ENCODE measurements around the gene HDDC3.

HDDC3 gene, protein sequence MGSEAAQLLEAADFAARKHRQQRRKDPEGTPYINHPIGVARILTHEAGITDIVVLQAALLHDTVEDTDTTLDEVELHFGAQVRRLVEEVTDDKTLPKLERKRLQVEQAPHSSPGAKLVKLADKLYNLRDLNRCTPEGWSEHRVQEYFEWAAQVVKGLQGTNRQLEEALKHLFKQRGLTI

DNA sequence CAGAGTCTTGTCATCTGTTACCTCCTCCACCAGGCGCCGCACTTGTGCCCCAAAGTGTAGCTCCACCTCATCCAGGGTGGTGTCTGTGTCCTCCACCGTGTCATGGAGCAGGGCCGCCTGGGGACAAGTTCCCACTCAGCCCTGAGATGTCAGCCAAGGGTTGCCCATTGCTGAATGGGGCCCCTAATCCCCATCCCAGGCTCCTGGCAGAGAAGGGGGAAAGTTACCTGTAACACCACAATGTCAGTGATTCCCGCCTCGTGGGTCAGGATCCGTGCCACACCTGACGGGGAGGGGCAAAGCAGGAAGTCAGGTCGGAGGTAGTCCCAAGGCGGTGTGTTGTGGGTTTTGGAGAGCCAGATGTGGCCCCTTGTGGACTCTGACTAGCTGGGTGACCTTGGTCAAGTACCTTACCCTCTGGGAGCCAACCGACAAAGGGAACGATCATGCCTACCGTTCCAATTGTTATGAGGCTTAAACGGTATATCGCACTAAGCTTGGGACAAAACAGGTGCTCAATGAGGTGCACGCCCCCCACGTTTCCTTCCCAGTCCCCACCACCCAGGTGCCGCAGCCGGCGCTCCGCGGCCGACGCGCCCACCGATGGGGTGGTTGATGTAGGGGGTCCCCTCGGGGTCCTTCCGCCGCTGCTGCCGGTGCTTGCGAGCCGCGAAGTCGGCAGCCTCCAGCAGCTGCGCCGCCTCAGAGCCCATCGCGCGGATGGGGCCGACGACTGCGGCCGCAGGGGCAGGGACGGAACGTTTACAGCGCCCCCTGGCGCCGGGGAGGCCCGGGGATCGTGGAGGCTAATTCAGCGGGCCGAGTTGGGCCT lies at the start of gene HDDC3:
TSS of gene HDDC3 (minus strand) at position 722 of the 832 bp plus-strand sequence. CDS start at position 713, 9 bp downstream.
- peak; percentile 92 for DNase-seq

- DNase-seq = no peak
These were observed 49.8 kb upstream of the HDDC3 start for GRCh38 chr15:90982135-90982534.

DNA sequence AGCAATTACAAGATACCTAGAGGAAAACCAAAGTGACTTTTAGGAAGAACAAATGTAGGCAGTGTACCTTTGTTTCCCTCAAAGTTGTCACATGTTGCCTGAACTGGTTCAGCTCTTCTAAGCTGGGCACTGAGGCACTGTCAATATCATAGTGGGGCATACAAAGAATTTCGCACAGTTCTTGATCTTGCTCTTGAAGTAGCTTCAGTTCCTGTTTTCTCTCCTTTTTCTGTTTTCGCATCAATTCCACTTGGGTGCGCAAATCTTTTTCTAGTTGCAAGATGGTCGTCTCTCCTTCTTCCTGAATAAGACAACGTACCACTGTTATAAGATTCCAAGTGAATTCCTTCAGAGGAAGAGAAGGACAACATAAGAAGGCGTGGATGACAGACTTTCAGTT lies 49.3 kb upstream of the HDDC3 start:
- DNase-seq = no peak

- no peak for DNase-seq
These were observed 47.2 kb upstream of the HDDC3 start for GRCh38 chr15:90979582-90979981.

DNA sequence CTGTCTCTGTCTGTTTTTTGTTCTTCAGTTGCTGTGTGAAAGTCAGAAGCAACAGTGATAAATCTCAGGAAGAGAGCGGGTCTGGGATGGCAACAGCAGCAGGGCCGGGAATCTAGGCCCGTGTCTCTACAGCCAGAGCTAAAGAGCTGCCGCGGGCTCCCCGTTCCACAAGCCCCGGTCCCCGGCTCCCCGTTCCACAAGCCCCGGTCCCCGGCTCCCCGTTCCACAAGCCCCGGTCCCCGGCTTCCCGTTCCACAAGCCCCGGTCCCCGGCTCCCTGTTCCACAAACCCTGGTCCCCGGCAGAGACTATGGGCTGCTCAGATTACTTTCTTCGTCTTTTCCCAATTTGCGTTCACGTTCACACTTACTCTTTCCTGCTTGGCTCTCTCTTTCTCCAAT lies 41.9 kb upstream of the HDDC3 start:
- DNase-seq = no peak

DNA sequence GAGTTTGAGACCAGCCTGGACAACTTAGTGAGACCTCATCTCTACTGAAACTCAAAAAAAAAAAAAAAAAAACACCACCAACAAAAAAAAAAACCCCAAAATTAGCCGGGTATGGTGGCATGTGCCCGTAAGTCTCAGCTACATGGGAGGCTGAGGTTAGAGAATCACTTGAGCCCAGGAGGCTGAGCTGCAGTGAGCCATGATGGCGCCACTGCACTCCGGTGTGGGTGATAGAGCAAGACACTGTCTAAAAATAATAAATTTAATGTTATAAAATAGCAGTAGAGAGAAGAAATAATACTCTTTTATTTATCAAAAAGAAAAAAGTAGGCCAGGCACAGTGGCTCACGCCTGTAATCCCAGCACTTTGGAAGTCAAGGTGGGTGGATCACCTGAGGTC lies 39.8 kb upstream of the HDDC3 start:
- DNase-seq = no peak

- no peak for DNase-seq
These were observed 37.9 kb upstream of the HDDC3 start for GRCh38 chr15:90970274-90970673.

DNA sequence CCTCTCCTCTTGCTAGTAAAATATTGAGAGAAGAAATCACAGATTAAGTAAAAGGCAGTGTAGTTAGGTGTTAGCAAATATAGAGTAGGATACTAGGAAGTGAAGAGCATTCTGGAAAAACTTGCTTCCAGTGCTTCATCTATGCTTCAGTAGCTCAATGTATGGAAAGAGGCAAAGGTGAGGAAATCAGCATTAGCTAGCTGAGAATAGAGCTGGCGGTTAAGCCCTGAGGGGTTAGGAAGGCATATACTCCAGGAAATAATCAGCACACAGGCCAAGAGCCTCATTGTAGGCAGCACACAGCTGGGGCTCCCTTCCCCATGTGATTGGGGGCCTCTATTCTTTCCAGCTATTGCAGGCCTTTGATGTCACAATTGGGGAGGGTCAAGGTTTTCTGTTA lies 36.1 kb upstream of the HDDC3 start:
- DNase-seq = no peak

DNA sequence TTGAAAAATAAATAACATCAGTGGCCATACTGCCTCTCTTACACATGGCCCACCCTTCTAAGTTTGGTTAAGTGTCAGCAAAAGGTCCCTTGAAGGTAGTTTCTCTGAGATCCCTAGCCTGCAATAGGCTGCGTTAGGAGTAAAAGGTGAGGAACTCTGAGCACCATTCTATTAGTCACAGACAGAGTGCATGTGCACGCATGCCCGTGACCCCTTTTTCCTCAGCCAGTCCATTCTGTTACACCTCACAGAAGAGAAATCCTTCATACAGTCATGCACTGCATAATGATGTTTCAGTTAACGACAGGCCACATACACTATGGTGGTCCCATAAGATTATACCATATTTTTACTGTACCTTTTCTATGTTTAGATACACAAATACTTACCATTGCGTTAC lies 34.9 kb upstream of the HDDC3 start:
- no peak for DNase-seq

GRCh38 chr15:90966262-90966661 lies 33.9 kb upstream of the HDDC3 start:
- no peak for DNase-seq

DNA sequence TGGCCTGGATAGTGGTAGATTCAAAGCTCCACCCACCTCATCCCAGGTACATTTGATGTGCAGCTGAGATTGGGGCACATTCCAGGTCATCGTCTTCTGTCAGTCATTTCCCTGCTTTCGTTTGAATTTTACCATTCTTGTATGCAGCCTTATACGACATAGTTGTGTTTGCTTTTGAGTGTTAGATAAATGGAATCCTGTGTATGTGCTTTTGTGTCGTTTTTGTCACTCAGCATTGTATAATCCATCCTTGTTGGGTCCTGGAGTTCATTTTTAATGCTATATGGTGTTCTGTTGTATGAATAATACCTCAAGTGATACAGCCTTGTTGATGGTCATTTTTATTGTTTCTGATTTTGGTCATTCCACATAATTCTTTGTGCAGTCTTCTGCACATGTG lies 29.7 kb upstream of the HDDC3 start:
- DNase-seq = no peak

- DNase-seq = no peak
These were observed 28.1 kb upstream of the HDDC3 start for GRCh38 chr15:90960298-90961091.

DNA sequence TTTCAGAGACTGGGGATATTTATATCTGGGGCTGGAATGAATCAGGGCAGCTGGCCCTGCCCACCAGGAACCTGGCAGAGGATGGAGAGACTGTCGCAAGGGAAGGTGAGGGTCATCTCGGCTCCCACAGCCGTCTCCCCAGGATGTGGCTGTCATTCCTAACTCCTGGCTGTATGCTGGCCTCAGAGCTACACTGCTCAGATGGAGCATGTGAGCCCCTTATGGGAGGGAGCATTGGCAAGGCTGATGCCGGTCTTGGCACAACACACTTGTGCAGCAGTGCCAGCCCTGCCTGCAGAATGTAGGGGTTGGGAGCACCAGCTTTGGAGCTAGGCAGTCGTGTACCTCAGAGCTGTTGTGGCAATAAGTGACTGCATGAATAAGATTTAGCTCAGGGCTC lies 27.5 kb upstream of the HDDC3 start:
- no peak for DNase-seq

DNA sequence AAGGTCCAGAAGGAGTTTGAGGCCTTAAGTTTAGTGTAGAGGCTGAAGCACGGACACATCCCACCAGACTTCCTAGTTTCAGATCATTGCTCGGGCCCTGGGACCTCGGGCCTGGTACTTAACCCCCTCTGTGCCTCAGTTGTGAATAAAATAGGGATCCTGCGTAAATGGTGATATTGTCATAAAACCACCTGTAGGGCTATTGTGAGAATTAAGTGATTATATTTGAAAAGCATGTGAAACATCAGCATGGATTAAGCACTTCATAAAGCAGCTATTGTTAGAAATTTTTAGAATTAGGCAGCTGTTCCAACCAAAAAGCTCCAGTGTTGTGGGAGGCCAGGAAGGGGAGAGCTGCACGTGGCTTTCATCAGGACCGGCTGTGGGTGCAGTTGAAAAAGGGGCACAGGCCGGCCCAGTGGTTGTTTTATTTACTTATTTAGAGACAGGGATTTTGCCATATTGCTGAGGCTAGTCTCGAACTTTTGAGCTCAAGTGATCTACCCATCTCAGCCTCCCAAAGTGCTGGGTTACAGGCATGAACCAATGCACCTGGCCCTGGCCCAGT lies 26.8 kb upstream of the HDDC3 start:
- no peak for DNase-seq

- DNase-seq = no peak
These were observed 25.4 kb upstream of the HDDC3 start for GRCh38 chr15:90957791-90958190.

- DNase-seq = no peak
These were observed 24.9 kb upstream of the HDDC3 start for GRCh38 chr15:90957031-90957790.

DNA sequence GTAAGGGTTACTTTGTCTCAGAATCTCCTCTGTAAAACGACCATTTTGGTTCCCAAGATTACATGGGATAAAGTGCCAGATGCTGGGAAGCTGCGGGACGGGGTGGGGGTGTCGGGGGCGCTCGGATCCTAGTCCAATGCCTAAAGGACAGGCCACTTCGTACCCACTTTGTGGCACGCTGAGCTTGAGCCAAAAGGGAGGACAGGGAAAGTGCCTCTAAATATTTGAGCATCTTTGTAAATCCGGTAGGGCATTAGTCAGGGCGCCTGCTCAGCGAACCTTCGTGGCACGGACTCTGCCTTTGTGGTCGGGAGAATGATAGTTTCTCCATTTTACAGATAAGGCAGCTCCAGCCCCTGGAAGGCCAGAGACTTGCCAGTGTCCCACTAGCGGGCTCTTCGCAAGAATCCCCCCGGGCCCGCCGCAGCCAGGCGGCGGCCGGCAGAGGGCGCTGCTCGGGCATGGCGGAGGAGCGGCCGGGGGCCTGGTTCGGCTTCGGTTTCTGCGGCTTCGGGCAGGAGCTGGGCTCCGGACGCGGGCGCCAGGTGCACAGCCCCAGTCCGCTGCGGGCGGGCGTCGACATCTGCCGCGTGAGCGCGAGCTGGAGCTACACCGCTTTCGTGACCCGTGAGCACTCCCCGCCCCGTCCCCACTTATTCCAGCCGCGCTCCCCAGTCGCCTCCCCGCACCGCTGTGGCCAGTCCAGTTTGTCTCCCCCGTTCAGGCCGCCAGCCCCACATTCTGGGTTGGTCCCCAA lies 24.1 kb upstream of the HDDC3 start:
- DNase-seq = peak; percentile 62

GRCh38 chr15:90955624-90956273 lies 23.4 kb upstream of the HDDC3 start:
- DNase-seq = no peak

- peak; percentile 91 for DNase-seq
These were observed 22.6 kb upstream of the HDDC3 start, which contains the start of gene RCCD1 for GRCh38 chr15:90954712-90955623. TSS of gene RCCD1 (plus strand) at chr15:90954884. CDS start at chr15:90956735, 1,851 bp downstream.

Measured in stimulated activated CD4-positive, alpha-beta T cell treated with anti-CD3 and anti-CD28 coated beads, Interleukin-4, amount 100 ng/mL, for 24 hours (primary cell).